NCI-H2081 (cell line): ENCODE data around the gene CD300LG.
"Not testable (repeated sequence)": the region's sequence is repeated elsewhere in the genome, so short reads cannot be mapped to it uniquely, and the experiment has no call there.

Experiments used
- DNase-seq, 2 experiments: peaks; one replicate each; lab custom pipeline; 2025; lab: John Stamatoyannopoulos, UW

Gene CD300LG

GRCh38 chr17:43846963-43847371 is at the start of gene CD300LG:
Gene CD300LG, plus strand, starts transcription at chr17:43847176. Its CDS starts 41 bp downstream, at chr17:43847217.
- DNase-seq = no peak

DNA sequence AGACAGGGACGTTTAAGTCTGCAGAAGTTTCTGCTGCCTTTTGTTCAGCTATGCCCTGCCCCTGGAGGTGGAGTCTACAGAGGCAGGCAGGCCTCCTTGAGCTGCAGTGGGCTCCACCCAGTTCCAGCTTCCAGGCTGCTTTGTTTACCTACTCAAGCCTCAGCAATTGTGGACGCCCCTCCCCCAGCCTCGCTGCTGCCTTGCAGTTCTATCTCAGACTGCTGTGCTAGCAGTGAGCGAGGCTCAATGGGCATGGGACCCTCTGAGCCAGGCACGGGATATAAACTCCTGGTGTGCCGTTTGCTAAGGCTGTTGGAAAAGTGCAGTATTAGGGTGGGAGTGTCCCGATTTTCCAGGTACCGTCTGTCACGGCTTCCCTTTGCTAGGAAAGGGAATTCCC is 49.0 kb upstream of the CD300LG start:
- DNase-seq = not testable (repeated sequence)

DNA sequence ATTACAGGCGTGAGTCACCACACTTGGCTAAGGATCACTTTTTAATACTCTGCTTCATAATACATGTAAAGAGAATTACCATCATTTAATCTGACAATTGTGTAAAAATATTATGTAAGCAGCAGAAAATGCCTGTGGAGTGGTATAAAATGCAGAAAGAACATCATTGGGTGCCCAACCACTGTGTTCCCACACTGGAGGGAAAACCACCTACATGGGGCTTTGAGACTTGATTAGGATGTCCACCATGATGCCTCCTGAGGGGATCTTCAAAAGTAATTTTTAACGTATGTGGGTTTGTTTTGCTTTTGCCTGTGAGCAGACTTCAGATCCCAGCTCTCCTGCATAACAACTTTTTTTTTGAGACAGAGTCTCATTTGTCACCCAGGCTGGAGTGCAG is 47.9 kb upstream of the CD300LG start:
- no peak for DNase-seq

DNA sequence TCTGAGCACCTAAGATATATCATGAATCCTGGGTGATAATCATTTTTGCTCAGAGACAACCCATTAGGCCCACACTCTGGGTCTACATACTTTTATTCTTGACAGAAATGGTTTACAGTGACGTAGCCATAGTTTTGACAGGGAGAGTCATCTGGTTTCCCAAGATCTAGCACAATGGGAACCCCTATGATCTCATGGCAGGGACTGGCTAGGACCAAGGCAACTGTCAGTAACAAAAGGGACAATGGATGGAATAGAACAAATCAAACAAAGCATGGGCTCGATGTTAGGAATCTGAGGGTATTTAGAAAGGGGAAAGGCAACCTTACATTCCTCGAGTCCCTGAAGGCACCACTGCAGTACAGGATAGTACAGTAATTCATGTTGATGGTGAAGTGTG is 46.2 kb upstream of the CD300LG start:
- DNase-seq = no peak

DNA sequence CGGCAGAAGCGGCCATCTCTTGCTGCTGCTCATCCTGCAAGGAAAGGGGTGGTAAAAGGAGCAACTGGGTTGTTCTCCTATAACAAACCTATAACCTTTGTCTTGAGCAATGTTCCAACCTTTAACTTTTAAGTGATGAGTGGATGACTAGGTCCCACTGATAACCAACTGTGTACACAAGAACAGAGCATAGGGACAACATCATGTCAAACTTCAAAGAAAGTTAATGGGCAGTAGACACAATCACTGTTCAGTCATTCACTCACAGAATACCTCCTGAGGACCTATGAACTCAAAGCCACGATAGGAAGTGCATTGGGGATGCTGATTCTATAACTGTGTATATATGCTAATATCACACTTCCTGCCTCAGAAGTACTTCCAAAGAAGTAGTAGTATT is 45.1 kb upstream of the CD300LG start:
- no peak for DNase-seq

DNA sequence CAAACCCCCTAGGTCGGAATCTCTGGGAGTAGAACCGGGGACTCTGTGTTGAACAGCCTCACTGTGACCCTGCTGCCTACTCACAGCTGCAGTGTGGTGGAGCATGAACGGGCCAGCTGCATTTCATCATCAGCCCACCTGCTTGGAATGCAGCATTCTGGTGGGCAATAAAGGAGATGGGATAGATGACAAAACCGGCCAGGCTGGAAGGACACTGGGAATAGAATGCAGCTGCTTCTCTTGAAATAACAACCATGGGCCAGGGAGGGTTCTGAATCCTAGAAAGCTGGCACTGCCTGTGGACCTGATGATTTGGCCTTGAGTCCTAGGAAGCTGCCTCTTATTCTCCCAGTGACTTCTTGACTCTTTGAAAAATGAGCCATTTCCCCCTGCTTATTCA is 43.2 kb upstream of the CD300LG start:
- DNase-seq = no peak

DNA sequence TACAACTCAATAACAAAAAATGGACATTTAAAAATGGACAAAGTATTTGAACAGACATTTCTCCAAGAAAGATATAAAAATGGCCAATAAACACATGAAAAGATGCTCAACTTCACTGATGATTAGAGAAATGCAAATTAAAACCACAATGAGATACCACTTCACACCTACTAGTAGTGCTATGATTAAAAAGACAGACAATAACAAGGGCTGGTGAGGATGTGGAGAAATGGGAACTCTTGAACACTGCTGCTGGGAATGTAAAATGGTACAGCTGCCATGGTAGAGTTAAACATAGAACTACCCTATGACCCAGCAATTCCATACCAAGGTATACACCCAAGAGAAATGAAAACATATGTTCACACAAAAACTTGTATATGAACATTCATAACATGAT is 41.9 kb upstream of the CD300LG start:
- no peak for DNase-seq

GRCh38 chr17:43808076-43808475 is 38.9 kb upstream of the CD300LG start:
- no peak for DNase-seq

GRCh38 chr17:43809121-43809520 is 37.9 kb upstream of the CD300LG start:
- no peak for DNase-seq

DNA sequence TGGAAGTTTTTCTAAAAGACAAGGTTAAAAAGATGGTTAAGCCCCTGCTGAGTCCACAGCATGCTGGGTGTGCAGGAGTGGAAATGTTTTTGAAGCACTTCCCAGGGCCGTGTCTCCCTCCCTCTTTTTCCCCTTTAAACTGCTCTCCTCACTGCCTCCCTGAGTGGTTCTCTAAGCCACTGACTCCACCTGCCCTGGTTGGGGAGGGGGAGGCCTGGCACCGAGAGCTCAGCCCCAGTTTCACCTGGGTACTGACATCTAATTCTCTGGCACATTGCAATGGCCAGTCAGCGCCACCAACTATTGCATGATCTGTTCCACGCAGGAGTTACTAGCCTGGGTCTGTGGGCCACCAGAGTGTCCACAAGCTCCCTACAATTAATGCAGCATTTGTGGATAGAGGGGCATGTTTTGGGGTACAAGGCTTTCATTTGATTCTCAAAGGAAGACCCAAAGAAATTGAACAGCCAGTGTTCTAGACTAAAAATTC is 36.7 kb upstream of the CD300LG start:
- no peak for DNase-seq

- no peak for DNase-seq
Observed at GRCh38 chr17:43810823-43811222, 36.2 kb upstream of the CD300LG start.

GRCh38 chr17:43812396-43813265 is 34.3 kb upstream of the CD300LG start:
- DNase-seq = no peak

- DNase-seq = no peak
Observed at GRCh38 chr17:43813386-43813785, 33.6 kb upstream of the CD300LG start.

- DNase-seq = no peak
Observed at GRCh38 chr17:43814026-43814425, 33.0 kb upstream of the CD300LG start.

- DNase-seq = no peak
Observed at GRCh38 chr17:43814714-43815113, 32.3 kb upstream of the CD300LG start.

DNA sequence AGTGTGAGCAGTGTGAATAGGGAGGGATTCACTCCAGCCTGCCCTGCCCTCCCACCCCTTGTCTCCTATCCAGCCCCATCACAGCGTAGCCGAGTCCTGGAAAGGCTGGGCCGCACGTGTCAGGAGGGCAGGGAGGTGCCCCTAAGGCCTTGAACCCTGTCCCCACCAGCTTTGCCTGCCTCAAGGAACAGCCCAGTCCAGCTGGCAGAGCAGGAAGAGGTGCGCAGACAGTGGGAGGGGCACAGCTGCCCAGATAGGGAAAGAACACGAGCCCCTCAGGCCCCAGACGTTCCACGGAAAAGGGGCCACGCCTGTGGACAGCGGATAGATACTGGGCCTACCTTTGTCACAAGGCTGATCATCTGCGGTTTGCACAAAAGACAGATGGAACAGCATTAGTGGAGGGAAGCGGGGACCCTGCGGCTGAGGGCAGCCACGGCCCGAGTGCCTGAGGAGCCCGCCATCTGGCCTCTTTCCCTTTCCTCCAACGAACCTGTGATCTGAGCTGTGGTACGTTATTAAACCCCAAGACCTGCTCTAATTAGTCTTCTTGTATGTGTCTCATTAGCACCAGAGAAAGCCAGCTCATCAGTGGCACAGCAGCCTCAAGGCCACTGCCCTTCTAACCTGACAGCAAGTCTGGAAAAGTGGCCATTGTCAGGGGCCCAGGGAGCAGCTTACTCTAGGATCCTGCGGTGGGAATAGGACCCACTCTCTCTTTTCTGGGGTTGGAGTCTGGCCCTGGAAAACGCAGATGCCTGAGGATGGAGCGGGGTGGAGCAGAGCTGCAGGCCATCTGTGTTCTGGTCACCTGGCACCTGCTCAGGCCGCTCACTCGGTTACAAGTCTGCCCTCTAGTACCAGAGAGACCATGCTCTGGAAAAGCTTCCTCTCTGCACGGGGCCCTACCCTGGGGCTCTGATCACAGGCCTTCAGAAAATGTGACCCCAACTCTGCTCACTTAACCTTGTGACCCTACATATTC is 30.3 kb upstream of the CD300LG start:
- DNase-seq = no peak

DNA sequence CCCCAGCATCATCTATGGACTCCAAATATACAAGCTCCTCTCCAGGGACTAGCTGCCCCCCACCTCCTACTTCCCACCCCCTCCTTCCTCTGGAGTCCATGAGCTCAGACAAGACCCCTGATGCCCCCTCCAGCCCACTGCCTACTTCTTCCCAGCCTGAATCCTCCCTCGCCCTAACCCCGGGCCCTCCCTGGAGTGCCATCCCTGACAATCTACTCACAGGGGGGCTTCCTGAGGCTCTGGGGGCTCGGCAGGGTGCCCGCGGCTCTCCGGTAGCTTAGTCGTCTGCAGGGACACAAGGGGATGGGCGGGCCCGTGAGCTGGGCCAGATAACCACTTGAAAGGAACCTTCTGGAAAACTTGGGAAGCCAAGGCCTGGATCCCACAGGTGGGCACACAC is 29.1 kb upstream of the CD300LG start:
- DNase-seq = no peak

GRCh38 chr17:43818966-43819365 is 28.0 kb upstream of the CD300LG start:
- no peak for DNase-seq

GRCh38 chr17:43820759-43821158 is 26.2 kb upstream of the CD300LG start:
- DNase-seq = no peak

- DNase-seq = no peak
Observed at GRCh38 chr17:43822570-43823190, 24.3 kb upstream of the CD300LG start.

- no peak for DNase-seq
Observed at GRCh38 chr17:43823350-43824084, 23.5 kb upstream of the CD300LG start.
